Brain microvascular endothelial cell (primary cell): ENCODE measurements around the gene WLS.
"Not testable (repeated sequence)": the region's sequence is repeated elsewhere in the genome, so short reads cannot be mapped to it uniquely, and the experiment has no call there.

Experiments used
- DNase-seq: peaks from one replicate; pipeline ENCODE4 v3.0.0-alpha.2; 2020
- H3K27ac ChIP-seq: fragments of 250-450 bp; sonication (Bioruptor Pico); 2 replicates; pipeline ENCODE4 v1.5.1; 2020; ENCODE audit warnings: mild to moderate bottlenecking, moderate library complexity
- H3K27me3 ChIP-seq: fragments of 250-450 bp; sonication (Bioruptor Pico); replicated peaks from 2 replicates; pipeline ENCODE4 v1.5.1; 2020; ENCODE audit warnings: mild to moderate bottlenecking
- H3K36me3 ChIP-seq: fragments of 250-450 bp; sonication (Bioruptor Pico); replicated peaks from 2 replicates; pipeline ENCODE4 v1.5.1; 2020; ENCODE audit warnings: mild to moderate bottlenecking
- H3K4me3 ChIP-seq: 2 replicates; pipeline ENCODE4 v1.5.1; 2011; ENCODE audit warnings: low read depth, mild to moderate bottlenecking, control low read depth, low read length, moderate library complexity
- in situ Hi-C: cut with HindIII; loops from 2 replicates; pipeline ENCODE4 v1.10.0; 2017; ENCODE audit warnings: low sequenced_read_pairs, low pct_ligation_motif_present
- TF ChIP-seq, protein P1 (sequence below): IDR thresholded peaks from 2 replicates; pipeline ENCODE4 v1.5.1; 2011; ENCODE audit warnings: low read depth, mild to moderate bottlenecking, moderate library complexity, low read length, control low read depth, inconsistent platforms; ENCODE audit errors: missing control alignments

The WLS gene

DNA sequence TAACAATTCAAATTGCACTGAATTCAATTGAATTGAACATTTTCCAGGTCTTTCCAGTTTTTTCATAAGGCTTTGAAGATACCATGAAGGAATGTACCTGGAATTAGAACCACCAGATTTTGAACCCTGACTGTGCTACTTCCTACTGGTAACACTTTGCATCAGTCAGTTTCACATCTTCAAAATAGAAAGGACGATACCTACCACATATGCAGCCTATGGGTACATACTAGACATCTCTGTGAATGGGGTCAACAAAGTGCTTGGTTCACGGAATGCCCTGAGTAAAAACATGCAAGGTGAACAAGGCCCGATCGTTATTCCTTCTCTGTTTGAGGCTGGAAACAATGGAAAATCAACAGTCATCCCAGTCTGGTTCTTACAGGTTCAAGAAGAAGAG is 41.2 kb upstream of the WLS start:
- Histone ChIP-seq H3K36me3 (no peaks in the 10 kb centered on the region), H3K27ac (no peak overlapping the region), H3K4me3 (no peak overlapping the region), H3K27me3 (no peaks in the 10 kb centered on the region)
- in situ Hi-C loops = no loop called here
- TF ChIP-seq, protein P1, sequence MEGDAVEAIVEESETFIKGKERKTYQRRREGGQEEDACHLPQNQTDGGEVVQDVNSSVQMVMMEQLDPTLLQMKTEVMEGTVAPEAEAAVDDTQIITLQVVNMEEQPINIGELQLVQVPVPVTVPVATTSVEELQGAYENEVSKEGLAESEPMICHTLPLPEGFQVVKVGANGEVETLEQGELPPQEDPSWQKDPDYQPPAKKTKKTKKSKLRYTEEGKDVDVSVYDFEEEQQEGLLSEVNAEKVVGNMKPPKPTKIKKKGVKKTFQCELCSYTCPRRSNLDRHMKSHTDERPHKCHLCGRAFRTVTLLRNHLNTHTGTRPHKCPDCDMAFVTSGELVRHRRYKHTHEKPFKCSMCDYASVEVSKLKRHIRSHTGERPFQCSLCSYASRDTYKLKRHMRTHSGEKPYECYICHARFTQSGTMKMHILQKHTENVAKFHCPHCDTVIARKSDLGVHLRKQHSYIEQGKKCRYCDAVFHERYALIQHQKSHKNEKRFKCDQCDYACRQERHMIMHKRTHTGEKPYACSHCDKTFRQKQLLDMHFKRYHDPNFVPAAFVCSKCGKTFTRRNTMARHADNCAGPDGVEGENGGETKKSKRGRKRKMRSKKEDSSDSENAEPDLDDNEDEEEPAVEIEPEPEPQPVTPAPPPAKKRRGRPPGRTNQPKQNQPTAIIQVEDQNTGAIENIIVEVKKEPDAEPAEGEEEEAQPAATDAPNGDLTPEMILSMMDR = no peak
- DNase-seq = no peak

DNA sequence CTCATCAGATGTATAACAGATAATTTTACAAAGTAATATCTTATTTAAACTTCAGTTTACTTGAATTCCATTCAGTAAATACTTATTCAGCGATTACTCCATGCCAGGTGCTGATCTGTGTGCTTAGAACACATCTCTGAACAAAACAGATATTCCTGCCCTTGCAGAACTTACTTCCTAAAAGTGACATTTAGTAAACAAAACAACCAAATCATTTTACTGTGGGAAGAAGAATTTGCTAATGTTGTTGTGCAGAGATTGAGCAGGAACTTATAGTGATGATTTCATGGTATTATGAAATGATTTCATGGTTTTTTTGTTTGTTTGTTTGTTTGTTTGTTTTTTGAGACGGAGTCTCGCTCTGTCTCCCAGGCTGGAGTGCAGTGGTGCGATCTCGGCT is 39.3 kb upstream of the WLS start:
- no peak overlapping the region for H3K4me3 ChIP-seq
- H3K36me3 ChIP-seq = no peaks in the 10 kb centered on the region
- no peak overlapping the region for H3K27ac ChIP-seq
- TF ChIP-seq, protein P1 = no peak
- H3K27me3 ChIP-seq = no peaks in the 10 kb centered on the region
- no peak for DNase-seq
- in situ Hi-C loops = no loop called here

DNA sequence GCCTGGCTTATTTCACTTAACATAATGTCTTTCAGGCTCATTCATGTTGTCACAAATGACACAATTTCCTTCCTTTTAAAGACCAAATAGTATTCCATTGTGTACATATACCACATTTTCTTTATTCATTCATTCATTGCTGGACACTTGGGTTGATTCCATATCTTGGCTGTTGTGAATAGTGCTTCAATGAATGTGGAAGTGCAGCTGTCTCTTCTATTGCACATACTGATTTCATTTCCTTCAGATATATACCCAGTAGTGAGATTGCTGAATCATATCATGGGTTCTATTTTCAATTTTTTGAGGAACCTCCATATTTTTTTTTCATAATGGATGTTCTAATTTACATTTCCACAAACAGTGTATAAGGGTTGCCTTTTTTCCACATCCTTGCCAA is 38.6 kb upstream of the WLS start:
- Histone ChIP-seq H3K36me3 (no peaks in the 10 kb centered on the region), H3K4me3 (no peak overlapping the region), H3K27ac (no peak overlapping the region), H3K27me3 (no peaks in the 10 kb centered on the region)
- in situ Hi-C loops = no loop called here
- TF ChIP-seq, protein P1 = no peak
- DNase-seq = no peak

DNA sequence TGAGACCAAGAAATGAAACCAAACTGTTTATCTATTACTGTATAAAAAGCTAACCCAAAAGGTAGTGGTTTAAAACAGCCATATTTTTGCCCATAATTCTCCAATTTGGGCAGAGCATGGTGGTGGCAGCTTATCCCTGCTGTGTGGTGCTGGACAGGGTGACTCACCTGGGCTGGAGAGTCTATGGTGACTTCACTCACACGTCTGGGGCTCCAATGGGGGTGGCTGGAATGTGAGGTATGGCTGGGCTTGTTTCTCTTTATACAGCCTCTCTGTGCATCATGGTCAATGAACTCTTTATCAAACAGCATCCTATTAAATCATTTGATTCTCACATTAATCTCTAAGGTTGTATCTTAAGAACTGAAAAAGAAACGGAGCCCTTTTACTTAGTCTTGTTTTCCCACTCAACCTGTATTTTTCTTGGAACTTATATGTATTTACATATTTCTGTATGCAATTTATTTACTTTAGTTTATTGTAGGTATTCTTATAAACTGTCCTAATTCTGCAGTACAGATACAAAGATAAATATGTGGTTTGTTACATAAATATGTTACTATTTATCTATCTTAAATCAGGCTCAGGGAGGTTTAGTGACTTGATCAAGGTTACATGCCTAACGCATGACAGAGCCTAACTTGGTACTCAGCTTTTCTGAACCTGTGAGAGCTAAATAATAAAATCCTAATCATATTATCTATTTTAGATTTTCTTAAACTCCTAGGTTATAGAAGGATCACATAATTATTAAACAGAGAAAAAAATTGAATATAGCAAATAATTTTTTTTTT is 37.5 kb upstream of the WLS start:
- in situ Hi-C loops = no loop called here
- TF ChIP-seq, protein P1 = no peak
- peak; percentile 70 for DNase-seq

DNA sequence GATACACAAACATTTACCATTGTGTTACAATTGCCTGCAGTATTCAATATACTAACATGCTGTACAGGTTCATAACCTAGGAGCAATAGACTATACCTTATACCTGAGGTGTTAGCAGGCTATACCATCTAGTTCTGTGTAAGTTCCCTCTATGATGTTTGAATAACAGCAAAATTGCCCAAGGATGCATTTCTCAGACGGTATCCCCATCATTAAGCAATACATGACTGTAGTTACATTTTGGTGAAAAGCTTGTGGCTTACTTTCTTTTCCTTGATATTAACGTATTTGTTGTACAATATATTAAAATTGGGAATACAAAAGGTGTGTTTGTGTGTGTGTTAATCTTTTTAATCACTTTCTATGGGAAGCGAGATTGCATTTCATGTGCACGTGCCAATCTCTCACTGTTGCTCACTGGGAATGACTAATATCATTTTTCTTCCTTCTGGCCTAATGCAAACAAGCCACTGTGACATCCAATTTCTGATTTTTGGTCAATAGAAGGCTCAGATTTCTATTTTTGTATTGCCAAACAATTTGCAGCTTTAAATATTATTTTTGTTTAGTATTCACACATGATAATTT is 36.7 kb upstream of the WLS start:
- DNase-seq = no peak

More for the DNA sequence above, 37.5 kb upstream of the WLS start:
- no peak overlapping the region for H3K4me3 ChIP-seq
- no peak overlapping the region for H3K27ac ChIP-seq
- no peaks in the 10 kb centered on the region for H3K36me3 ChIP-seq
- H3K27me3 ChIP-seq = no peaks in the 10 kb centered on the region

DNA sequence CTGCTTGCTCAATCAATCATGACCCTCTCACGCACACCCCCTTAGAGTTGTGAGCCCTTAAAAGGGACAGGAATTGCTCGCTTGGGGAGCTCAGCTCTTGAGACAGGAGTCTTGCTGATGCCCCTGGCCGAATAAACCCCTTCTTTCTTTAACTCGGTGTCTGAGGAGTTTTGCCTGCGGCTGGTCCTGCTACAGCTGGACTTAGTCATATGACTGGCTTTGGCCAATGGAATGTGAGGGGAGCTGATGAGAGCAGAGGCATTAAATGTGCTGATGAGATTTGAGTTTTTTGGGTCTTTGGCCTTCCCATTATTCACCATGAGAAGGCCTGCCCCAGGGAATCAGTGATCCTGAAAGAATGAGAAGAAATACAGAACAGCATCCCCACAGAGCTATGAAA is 24.5 kb upstream of the WLS start:
- in situ Hi-C loops, H3K27ac ChIP-seq, H3K27me3 ChIP-seq, H3K36me3 ChIP-seq, H3K4me3 ChIP-seq, DNase-seq: not testable (repeated sequence)

More for the DNA sequence above, 36.7 kb upstream of the WLS start:
- Histone ChIP-seq H3K27ac (no peak overlapping the region), H3K27me3 (no peaks in the 10 kb centered on the region), H3K36me3 (no peaks in the 10 kb centered on the region), H3K4me3 (no peak overlapping the region)
- in situ Hi-C loops = no loop called here
- TF ChIP-seq, protein P1 = no peak
